LoVo (cell line): ENCODE results near the gene GLG1.
"Not testable (repeated sequence)": the region's sequence is repeated elsewhere in the genome, so short reads cannot be mapped to it uniquely, and the experiment has no call there.

Experiments used
- DNase-seq: peaks from one replicate; pipeline ENCODE4 v3.0.0-alpha.2; 2016; ENCODE audit warnings: low spot score

GLG1 gene

DNA sequence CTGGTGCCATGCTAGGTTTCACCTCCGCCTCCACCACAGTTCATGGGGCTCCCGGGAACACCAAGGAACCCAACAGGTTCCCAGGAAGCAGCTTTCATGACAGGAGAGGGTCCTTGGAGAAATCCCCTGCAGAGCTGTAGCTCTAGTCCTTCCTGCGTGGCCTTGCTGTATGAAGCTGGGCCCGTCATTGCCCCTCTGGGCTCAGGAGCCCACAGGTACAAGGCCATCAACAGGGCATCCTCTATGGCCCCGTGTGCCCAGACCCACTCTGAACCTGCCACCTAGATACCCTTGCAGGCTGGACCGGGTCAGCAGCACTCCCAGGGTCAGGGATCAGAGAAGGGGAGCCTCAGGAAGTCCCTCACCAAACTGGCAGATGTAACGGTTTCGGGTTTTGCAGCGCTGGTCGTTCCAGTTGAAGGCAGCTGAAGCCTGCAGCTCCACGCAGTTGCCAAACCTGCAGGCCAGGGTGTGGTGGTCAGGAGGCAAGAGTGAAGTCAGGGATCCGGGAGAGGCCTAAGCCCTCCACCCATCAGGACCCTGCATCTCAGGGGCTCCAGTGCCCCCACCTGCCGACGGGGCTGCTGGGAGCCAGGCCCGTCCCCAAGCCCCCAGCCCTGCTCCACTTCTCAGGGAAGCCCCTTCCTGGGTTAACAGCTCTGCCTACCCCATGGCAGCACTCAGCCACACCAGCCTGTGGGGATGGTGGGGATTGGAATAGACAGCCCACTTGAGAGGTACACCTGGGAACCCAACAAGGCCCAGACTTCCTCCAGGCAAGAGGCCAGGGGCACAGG is 197.5 kb downstream of the GLG1 start:
- not testable (repeated sequence) for DNase-seq

DNA sequence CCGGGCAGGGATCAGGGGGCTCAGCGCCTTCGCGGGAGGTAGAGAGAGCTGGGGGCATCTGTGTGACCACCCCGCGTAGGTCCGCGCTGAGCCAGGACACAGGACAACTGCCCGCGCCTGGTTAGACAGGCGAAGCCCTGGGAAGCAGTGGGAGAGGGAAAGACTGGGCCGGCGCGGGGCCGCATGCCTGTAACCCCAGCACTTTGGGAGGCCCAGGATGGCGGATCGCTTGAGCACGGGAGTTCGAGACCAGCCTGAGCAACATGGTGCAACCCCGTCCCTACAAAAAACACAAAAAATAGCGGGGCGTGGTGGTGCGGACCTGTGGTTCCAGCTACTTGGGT is 199.6 kb downstream of the GLG1 start:
- not testable (repeated sequence) for DNase-seq

DNA sequence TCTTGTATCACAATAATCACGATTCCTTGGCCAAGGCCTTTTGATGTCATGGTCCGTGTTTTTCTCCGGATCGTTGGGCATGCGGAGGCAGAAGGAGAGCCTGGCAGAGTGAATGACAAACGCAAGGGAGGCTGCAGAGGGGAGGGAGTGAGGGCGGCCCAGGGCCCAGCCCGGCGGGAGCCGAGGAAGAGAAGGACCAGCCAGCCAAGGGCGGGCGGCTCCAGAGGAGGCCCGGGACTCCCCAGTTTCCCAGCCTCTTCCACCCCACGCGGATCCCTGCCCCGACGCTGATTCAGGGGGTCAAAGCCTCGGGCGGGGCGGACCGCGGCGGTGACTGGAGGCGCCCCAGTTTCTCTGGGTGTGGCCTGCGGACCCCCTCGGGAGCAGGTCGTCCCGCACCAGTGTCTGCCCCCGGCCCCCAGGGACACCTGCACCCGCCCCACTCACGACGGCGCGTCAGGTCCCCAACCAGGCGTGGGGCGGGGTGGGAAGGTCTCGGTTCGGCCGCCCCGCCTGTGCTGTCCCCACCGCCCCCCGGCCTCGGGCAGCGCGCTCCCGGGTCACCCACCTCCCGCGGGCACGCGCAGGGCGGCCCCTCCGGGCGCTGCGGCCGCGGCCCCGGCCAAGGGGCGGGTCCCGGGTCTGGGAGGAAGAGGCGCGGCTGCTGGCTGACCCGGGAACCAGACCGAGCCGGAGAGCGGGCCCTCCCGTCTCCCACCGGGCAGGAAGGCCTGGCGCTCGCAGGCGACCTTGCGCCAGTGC is 200.1 kb downstream of the GLG1 start:
- DNase-seq, result not testable (repeated sequence)

DNA sequence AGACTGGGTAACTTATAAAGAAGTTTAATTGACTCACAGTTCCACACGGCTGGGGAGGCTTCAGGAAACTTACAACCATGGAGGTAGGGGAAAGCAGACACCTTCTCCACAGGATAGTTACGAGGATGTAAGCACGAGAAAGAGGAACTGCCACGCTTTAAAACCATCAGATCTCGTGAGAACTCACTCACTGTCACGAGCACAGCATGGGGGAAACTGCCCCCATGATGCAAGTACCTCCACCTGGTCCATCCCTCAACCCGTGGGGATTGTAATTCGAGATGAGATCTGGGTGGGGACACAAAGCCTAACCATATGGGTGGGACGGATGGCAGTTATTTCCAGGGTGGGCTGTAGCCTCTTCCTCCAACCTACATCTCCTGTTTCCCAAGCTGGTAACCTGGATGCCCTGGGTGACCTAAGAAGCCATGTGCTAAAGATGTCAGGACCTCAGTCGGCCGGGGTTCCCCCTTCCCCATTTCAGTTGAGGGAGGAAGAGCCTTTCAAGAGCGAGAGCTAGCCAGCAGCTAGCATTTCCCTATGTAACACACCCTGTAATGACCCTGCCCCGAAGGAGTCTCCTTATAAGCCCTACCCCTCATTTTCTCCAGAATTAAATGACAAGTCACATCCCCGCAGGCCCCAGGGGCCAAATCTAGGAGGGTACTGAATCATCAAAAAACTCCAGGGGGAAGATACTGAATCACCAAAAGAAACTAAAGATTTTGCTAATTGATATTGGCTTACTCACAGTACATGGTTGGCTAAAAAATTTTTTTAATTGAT is 202.6 kb downstream of the GLG1 start:
- not testable (repeated sequence) for DNase-seq

DNA sequence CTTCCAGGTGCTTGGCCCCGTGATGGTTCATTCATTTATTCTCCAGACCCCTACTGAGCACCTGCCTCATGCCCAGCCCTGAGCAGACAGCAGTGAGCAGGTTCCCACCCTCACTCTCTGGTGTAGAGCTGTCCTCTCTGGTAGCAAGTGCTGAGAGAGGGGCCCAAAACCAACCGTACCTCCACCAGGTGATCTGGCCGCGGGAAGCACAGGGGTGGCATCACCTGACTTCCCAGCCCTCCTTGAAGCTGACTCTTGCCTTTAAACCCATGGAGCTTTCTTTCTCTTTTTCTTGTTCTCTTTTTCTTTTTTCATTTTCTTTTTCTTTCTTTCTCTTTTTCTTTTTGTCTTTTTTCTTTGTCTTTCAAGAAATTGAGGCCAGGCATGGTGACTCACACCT is 206.7 kb downstream of the GLG1 start:
- DNase-seq, result not testable (repeated sequence)

GRCh38 chr16:74398212-74398895 is 208.6 kb downstream of the GLG1 start:
- not testable (repeated sequence) for DNase-seq
